WTC11 (cell line): ENCODE results near the gene TYMS. TPM values are rescaled to one million over a fixed set of nuclear protein-coding genes. Genes with fewer than 3 reads are reported as not detected.

Experiments
- ATAC-seq: fragments of 200-7000 bp; cut with Tn5 transposase; 2 replicates; pipeline ENCODE4 v1.10.0; 2021; ENCODE audit warnings: mild to moderate bottlenecking, moderate library complexity
- CTCF ChIA-PET: fragments of 300-600 bp; sonication (Branson Sonifier 250); formaldehyde crosslinking; loops from one replicate; lab custom pipeline; 2021; ENCODE audit warnings: antibody characterized with exemption; lab: Charles Lee
- POLR2A ChIA-PET: fragments of 350-600 bp; sonication (Branson Sonifier 250); formaldehyde crosslinking; loops from one replicate; lab custom pipeline; 2021; ENCODE audit warnings: antibody characterized with exemption; lab: Charles Lee
- DNase-seq: peaks from one replicate; pipeline ENCODE4 v3.0.0; 2021; ENCODE audit warnings: low spot score
- H3K27ac Mint-ChIP-seq: 2 replicates; pipeline ENCODE4 v1.8.0; 2021; ENCODE audit warnings: mixed read lengths
- H3K27me3 Mint-ChIP-seq: 2 replicates; pipeline ENCODE4 v1.8.0; 2021; ENCODE audit warnings: low read depth, mild to moderate bottlenecking, moderate library complexity, mixed read lengths
- H3K36me3 Mint-ChIP-seq: 2 replicates; pipeline ENCODE4 v1.8.0; 2021; ENCODE audit warnings: mixed read lengths
- H3K4me1 Mint-ChIP-seq: 2 replicates; pipeline ENCODE4 v1.8.0; 2022; ENCODE audit warnings: mixed read lengths
- H3K4me3 Mint-ChIP-seq: 2 replicates; pipeline ENCODE4 v1.8.0; 2021; ENCODE audit warnings: mild to moderate bottlenecking, moderate library complexity, mixed read lengths
- H3K9me3 Mint-ChIP-seq: 2 replicates; pipeline ENCODE4 v1.8.0; 2021; ENCODE audit warnings: mixed read lengths
- ATF6 ChIP-seq: sonication (generic); formaldehyde crosslinking; IDR thresholded peaks from 2 replicates; pipeline ENCODE4 v1.8.1; 2023; ENCODE audit warnings: mild to moderate bottlenecking, missing genetic modification reagents
- CTCF ChIP-seq: fragments of 200-600 bp; IDR thresholded peaks from 2 replicates; pipeline ENCODE4 v1.8.0; 2022; ENCODE audit warnings: antibody characterized with exemption
- E2F5 ChIP-seq: sonication (generic); formaldehyde crosslinking; IDR thresholded peaks from 2 replicates; pipeline ENCODE4 v1.8.1; 2022; ENCODE audit warnings: mild to moderate bottlenecking, moderate library complexity, missing genetic modification reagents
- ETV6 ChIP-seq: sonication (generic); formaldehyde crosslinking; IDR thresholded peaks from 2 replicates; pipeline ENCODE4 v1.8.1; 2022; ENCODE audit warnings: mild to moderate bottlenecking, missing genetic modification reagents
- FOXP1 ChIP-seq: sonication (generic); formaldehyde crosslinking; IDR thresholded peaks from 2 replicates; pipeline ENCODE4 v1.8.0; 2022; ENCODE audit warnings: missing genetic modification reagents, mild to moderate bottlenecking, moderate library complexity, borderline replicate concordance
- GRHL2 ChIP-seq: fragments of 250-450 bp; sonication (Bioruptor Pico); IDR thresholded peaks from 2 replicates; pipeline ENCODE4 v1.8.0; 2022; ENCODE audit warnings: mild to moderate bottlenecking, moderate library complexity; ENCODE audit not compliant: insufficient replicate concordance, severe bottlenecking
- GTF2I ChIP-seq: fragments of 250-450 bp; sonication (Bioruptor Pico); conservative IDR thresholded peaks from 2 replicates; pipeline ENCODE4 v1.4.0; 2021; ENCODE audit warnings: mild to moderate bottlenecking
- MLX ChIP-seq: sonication (generic); formaldehyde crosslinking; IDR thresholded peaks from 2 replicates; pipeline ENCODE4 v1.8.1; 2023; ENCODE audit warnings: mild to moderate bottlenecking, missing genetic modification reagents, moderate library complexity
- NR3C1 ChIP-seq: sonication (generic); formaldehyde crosslinking; conservative IDR thresholded peaks from 2 replicates; pipeline ENCODE4 v1.8.1; 2023; ENCODE audit warnings: low read depth, mild to moderate bottlenecking, missing genetic modification reagents
- RORB ChIP-seq: fragments of 250-450 bp; sonication (Bioruptor Pico); IDR thresholded peaks from 2 replicates; pipeline ENCODE4 v1.9.0; 2021; ENCODE audit warnings: mild to moderate bottlenecking
- SMAD3 ChIP-seq: sonication (generic); formaldehyde crosslinking; IDR thresholded peaks from 2 replicates; pipeline ENCODE4 v1.8.0; 2022; ENCODE audit warnings: missing genetic modification reagents, mild to moderate bottlenecking, borderline replicate concordance
- SOX15 ChIP-seq: fragments of 250-450 bp; sonication (Bioruptor Pico); IDR thresholded peaks from 2 replicates; pipeline ENCODE4 v1.9.0; 2021; ENCODE audit warnings: mild to moderate bottlenecking
- SP1 ChIP-seq: sonication (generic); formaldehyde crosslinking; conservative IDR thresholded peaks from 2 replicates; pipeline ENCODE4 v1.8.1; 2022; ENCODE audit warnings: missing genetic modification reagents
- TCF7 ChIP-seq: sonication (generic); formaldehyde crosslinking; IDR thresholded peaks from 2 replicates; pipeline ENCODE4 v1.8.0; 2022; ENCODE audit warnings: mild to moderate bottlenecking, low read depth, missing genetic modification reagents, moderate library complexity
- ZNF138 ChIP-seq: sonication (generic); formaldehyde crosslinking; conservative IDR thresholded peaks from 2 replicates; pipeline ENCODE4 v1.8.1; 2022; ENCODE audit warnings: mild to moderate bottlenecking, moderate library complexity, missing genetic modification reagents
- ZNF416 ChIP-seq: fragments of 250-450 bp; sonication (Bioruptor Pico); IDR thresholded peaks from 2 replicates; pipeline ENCODE4 v1.9.0; 2021; ENCODE audit warnings: mild to moderate bottlenecking, inconsistent platforms
- ZNF423 ChIP-seq: fragments of 250-450 bp; sonication (Bioruptor Pico); IDR thresholded peaks from 2 replicates; pipeline ENCODE4 v2.1.2; 2022; ENCODE audit warnings: mild to moderate bottlenecking, moderate library complexity
- total RNA-seq: library from RNA; stranded (reverse); gene quantifications from 3 replicates; pipeline ENCODE4 v1.2.3, GENCODE V29; 2021
- TF ChIP-seq, protein P1 (sequence below): fragments of 250-450 bp; sonication (Bioruptor Pico); IDR thresholded peaks from 2 replicates; pipeline ENCODE4 v1.8.0; 2021; ENCODE audit warnings: mild to moderate bottlenecking
- TF ChIP-seq, protein P2 (sequence below): fragments of 250-450 bp; sonication (Bioruptor Pico); IDR thresholded peaks from 2 replicates; pipeline ENCODE4 v1.9.0; 2021; ENCODE audit warnings: mild to moderate bottlenecking, borderline replicate concordance

Gene TYMS
- total RNA-seq, 1 experiment from 2014 or later, result 86.4 TPM

- TF ChIP-seq RORB (CRISPR knock-in tag) (no peak), GRHL2 (no peak), MLX (no peak)
- TF ChIP-seq, protein P1, sequence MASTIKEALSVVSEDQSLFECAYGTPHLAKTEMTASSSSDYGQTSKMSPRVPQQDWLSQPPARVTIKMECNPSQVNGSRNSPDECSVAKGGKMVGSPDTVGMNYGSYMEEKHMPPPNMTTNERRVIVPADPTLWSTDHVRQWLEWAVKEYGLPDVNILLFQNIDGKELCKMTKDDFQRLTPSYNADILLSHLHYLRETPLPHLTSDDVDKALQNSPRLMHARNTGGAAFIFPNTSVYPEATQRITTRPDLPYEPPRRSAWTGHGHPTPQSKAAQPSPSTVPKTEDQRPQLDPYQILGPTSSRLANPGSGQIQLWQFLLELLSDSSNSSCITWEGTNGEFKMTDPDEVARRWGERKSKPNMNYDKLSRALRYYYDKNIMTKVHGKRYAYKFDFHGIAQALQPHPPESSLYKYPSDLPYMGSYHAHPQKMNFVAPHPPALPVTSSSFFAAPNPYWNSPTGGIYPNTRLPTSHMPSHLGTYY, result no peak
- DNase-seq (no peak), ATAC-seq (no peak)
- H3K27me3 Mint-ChIP-seq, result no peaks in the 10 kb centered on the region
- H3K4me1 Mint-ChIP-seq, result peaks cover 2% of the 10 kb centered on the region; the same call in 1 of the 2 replicates
- peaks cover 50% of the 10 kb centered on the region for H3K36me3 Mint-ChIP-seq
- H3K9me3 Mint-ChIP-seq, result no peaks in the 10 kb centered on the region
- no peak overlapping the region for H3K4me3 Mint-ChIP-seq
- no peak overlapping the region for H3K27ac Mint-ChIP-seq
- POLR2A ChIA-PET, result no interaction called here
- CTCF ChIA-PET, result interaction anchor here (1.1 kb wide), 2 partner anchors 11 to 155 kb away, joined by 3 read pairs; no protein-coding TSS in a partner anchor
Observed at GRCh38 chr18:677145-677544, 19.7 kb downstream of the TYMS start.

DNA sequence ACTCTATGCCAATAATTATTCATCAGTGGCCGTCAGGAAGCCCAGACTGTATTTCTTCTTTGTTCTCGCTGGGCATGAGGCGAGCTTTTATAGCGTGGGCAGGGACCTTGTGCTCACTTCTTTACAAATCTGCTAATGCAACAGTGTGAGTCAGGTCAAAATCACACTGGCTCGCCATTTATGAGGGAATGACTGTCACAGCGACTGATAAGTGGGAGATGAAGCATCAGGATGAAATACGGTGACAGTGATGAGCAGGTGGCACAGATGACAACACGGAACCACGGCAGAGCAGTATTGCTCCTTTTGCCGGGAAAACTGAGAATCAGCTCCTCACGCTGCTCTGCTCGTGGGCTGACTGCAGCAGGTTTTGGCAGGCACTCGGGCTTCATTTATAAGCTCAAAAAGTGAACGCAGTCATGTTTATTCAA is 20.5 kb downstream of the TYMS start:
- peaks cover 47% of the 10 kb centered on the region for H3K36me3 Mint-ChIP-seq

More for the DNA sequence above, 20.5 kb downstream of the TYMS start:
- no peak for DNase-seq
- H3K27ac Mint-ChIP-seq, result peak overlapping the region; percentile 13; the same call in 1 of the 2 replicates
- ChIA-PET CTCF (interaction anchor here (1.1 kb wide), 2 partner anchors 12 to 154 kb away, joined by 3 read pairs; no protein-coding TSS in a partner anchor), POLR2A (interaction anchor here (1.2 kb wide), 1 partner anchor 21 kb away, joined by 3 read pairs; the partner anchor contains the start of gene TYMS)
- ATAC-seq, result no peak
- no peaks in the 10 kb centered on the region for H3K9me3 Mint-ChIP-seq
- TF ChIP-seq ZNF416 (CRISPR knock-in tag), result no peak
- TF ChIP-seq SMAD3 (CRISPR knock-in tag), result no peak
- TF ChIP-seq ZNF423, result no peak
- TF ChIP-seq GTF2I (CRISPR knock-in tag), result no peak
- TF ChIP-seq SOX15 (CRISPR knock-in tag), result no peak
- TF ChIP-seq, protein P2, sequence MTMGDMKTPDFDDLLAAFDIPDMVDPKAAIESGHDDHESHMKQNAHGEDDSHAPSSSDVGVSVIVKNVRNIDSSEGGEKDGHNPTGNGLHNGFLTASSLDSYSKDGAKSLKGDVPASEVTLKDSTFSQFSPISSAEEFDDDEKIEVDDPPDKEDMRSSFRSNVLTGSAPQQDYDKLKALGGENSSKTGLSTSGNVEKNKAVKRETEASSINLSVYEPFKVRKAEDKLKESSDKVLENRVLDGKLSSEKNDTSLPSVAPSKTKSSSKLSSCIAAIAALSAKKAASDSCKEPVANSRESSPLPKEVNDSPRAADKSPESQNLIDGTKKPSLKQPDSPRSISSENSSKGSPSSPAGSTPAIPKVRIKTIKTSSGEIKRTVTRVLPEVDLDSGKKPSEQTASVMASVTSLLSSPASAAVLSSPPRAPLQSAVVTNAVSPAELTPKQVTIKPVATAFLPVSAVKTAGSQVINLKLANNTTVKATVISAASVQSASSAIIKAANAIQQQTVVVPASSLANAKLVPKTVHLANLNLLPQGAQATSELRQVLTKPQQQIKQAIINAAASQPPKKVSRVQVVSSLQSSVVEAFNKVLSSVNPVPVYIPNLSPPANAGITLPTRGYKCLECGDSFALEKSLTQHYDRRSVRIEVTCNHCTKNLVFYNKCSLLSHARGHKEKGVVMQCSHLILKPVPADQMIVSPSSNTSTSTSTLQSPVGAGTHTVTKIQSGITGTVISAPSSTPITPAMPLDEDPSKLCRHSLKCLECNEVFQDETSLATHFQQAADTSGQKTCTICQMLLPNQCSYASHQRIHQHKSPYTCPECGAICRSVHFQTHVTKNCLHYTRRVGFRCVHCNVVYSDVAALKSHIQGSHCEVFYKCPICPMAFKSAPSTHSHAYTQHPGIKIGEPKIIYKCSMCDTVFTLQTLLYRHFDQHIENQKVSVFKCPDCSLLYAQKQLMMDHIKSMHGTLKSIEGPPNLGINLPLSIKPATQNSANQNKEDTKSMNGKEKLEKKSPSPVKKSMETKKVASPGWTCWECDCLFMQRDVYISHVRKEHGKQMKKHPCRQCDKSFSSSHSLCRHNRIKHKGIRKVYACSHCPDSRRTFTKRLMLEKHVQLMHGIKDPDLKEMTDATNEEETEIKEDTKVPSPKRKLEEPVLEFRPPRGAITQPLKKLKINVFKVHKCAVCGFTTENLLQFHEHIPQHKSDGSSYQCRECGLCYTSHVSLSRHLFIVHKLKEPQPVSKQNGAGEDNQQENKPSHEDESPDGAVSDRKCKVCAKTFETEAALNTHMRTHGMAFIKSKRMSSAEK (CRISPR knock-in tag), result no peak
- no peak for TF ChIP-seq CTCF
- TF ChIP-seq E2F5 (CRISPR knock-in tag), result no peak
- no peak for TF ChIP-seq RORB (CRISPR knock-in tag)
- no peak for TF ChIP-seq ATF6 (CRISPR knock-in tag)
- TF ChIP-seq SP1 (CRISPR knock-in tag), result no peak
- no peak for TF ChIP-seq FOXP1 (CRISPR knock-in tag)
- TF ChIP-seq ZNF138 (CRISPR knock-in tag), result no peak
- TF ChIP-seq ETV6 (CRISPR knock-in tag), result no peak
- no peak for TF ChIP-seq NR3C1
- TF ChIP-seq TCF7 (CRISPR knock-in tag), result no peak
- no peaks in the 10 kb centered on the region for H3K27me3 Mint-ChIP-seq
- H3K4me1 Mint-ChIP-seq, result peaks cover 2% of the 10 kb centered on the region; the same call in 1 of the 2 replicates
- H3K4me3 Mint-ChIP-seq, result no peak overlapping the region
